ENCODE results near the gene EFNA2. TPM values are rescaled to one million over a fixed set of nuclear protein-coding genes. Genes with fewer than 3 reads are reported as not detected.

Gene EFNA2
- total RNA-seq, 4 donors from 2014 or later = not detected

- peaks cover 13 to 50% (median 16%) of the 10 kb centered on the region in 4 donors for H3K27me3 ChIP-seq
- no peak overlapping the region for H3K27ac ChIP-seq
- intact Hi-C loops (cut with DNase I) = loop anchor here (10.0 kb wide), 1 partner anchor 172 kb away; the partner anchor contains the start of gene APC2
- TF ChIP-seq POLR2A (IDR thresholded peaks at IDR 0.05) (no peak), CTCF (IDR thresholded peaks at IDR 0.05) (no peak)
- H3K9me3 ChIP-seq = no peaks in the 10 kb centered on the region
- 72 to 73% methylated on average over 6 to 9 of the region's 18 CpGs for WGBS, 2 donors
- DNase-seq = no peak
- peaks cover 0 to 22% (median 3%) of the 10 kb centered on the region in 3 donors for H3K36me3 ChIP-seq
- H3K4me3 ChIP-seq = no peak overlapping the region
- peaks cover 7 to 54% (median 22%) of the 10 kb centered on the region in 3 donors for H3K4me1 ChIP-seq
Observed at GRCh38 chr19:1282588-1283206, 3.0 kb upstream of the EFNA2 start.

- Histone ChIP-seq H3K4me1 (peaks cover 7 to 59% (median 22%) of the 10 kb centered on the region in 3 donors), H3K27ac (peak overlapping the region in 2 of 4 donors; percentile 60 to 72), H3K9me3 (no peaks in the 10 kb centered on the region), H3K4me3 (no peak overlapping the region), H3K27me3 (peaks cover 15 to 56% (median 21%) of the 10 kb centered on the region in 4 donors), H3K36me3 (peaks cover 0 to 15% (median 3%) of the 10 kb centered on the region in 3 donors)
- no peak for TF ChIP-seq POLR2A (IDR thresholded peaks at IDR 0.05)
- no peak for TF ChIP-seq CTCF (IDR thresholded peaks at IDR 0.05)
- DNase-seq = no peak
- intact Hi-C loops (cut with DNase I) = loop anchor here (10.0 kb wide), 1 partner anchor 171 kb away; the partner anchor contains the start of gene APC2
- WGBS, 2 donors = 50 to 70% methylated on average over 2 to 8 of the region's 29 CpGs
Observed at GRCh38 chr19:1283207-1283916, 2.3 kb upstream of the EFNA2 start.

GRCh38 chr19:1283917-1284292, 1.8 kb upstream of the EFNA2 start:
- no peak for TF ChIP-seq POLR2A (IDR thresholded peaks at IDR 0.05)
- no peak for TF ChIP-seq CTCF (IDR thresholded peaks at IDR 0.05)
- intact Hi-C loops (cut with DNase I) = loop anchor here (10.0 kb wide), 1 partner anchor 171 kb away; the partner anchor contains the start of gene APC2
- Histone ChIP-seq H3K27ac (peak overlapping the region in 3 of 4 donors; percentile 60 to 72 (median 64)), H3K4me1 (peaks cover 7 to 59% (median 22%) of the 10 kb centered on the region in 3 donors), H3K36me3 (peaks cover 0 to 10% (median 3%) of the 10 kb centered on the region in 3 donors), H3K9me3 (no peaks in the 10 kb centered on the region), H3K4me3 (no peak overlapping the region), H3K27me3 (peaks cover 15 to 62% (median 22%) of the 10 kb centered on the region in 4 donors)
- DNase-seq = no peak
- WGBS, 2 donors = no CpG with 5 or more reads among the region's 12 CpGs

GRCh38 chr19:1284293-1284978, 1.2 kb upstream of the EFNA2 start:
- 40 to 41% methylated on average over 12 to 14 of the region's 20 CpGs for WGBS, 2 donors
- Histone ChIP-seq H3K4me3 (no peak overlapping the region), H3K27me3 (peaks cover 15 to 67% (median 22%) of the 10 kb centered on the region in 4 donors), H3K4me1 (peaks cover 7 to 58% (median 22%) of the 10 kb centered on the region in 3 donors), H3K27ac (peak overlapping the region; percentile 5 to 72 (median 62)), H3K36me3 (peaks cover 0 to 4% (median under 1%) of the 10 kb centered on the region in 3 donors), H3K9me3 (no peaks in the 10 kb centered on the region)
- TF ChIP-seq POLR2A (IDR thresholded peaks at IDR 0.05) (no peak), CTCF (IDR thresholded peaks at IDR 0.05) (no peak)
- intact Hi-C loops (cut with DNase I) = loop anchor here (10.0 kb wide), 1 partner anchor 170 kb away; the partner anchor contains the start of gene APC2
- DNase-seq = no peak

All from esophagus squamous epithelium (tissue), 5 donors.